Stimulated activated CD8-positive, alpha-beta memory T cell treated with anti-CD3 and anti-CD28 coated beads, Interleukin-15, amount 100 ng/mL, for 48 hours (primary cell): ENCODE data around the gene POU3F3.

Experiments used
- DNase-seq, 2 donors: peaks; one replicate each; pipeline ENCODE4 v3.0.0-alpha.2; 2020; ENCODE audit warnings: low read depth in 2 of 2

POU3F3 gene

DNA sequence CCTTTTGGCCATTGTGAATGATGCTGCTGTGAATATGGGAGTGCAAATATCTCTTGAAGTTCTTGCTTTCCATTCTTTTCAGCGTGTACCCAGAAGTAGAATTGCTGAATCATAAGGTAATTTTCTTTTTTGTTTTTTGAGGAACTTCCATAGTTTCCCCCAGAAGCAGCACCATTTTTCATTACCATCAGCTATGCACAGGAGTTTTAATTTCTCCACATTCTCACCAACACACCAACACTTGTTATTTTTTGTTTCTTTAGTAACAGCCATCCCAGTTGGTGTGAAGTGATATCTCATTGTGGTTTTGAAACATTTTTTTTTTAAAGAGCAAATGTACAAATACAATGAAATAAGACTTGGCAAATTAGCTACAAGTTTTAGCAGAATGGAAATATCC is 21.3 kb downstream of the POU3F3 start:
- no peak for DNase-seq

DNA sequence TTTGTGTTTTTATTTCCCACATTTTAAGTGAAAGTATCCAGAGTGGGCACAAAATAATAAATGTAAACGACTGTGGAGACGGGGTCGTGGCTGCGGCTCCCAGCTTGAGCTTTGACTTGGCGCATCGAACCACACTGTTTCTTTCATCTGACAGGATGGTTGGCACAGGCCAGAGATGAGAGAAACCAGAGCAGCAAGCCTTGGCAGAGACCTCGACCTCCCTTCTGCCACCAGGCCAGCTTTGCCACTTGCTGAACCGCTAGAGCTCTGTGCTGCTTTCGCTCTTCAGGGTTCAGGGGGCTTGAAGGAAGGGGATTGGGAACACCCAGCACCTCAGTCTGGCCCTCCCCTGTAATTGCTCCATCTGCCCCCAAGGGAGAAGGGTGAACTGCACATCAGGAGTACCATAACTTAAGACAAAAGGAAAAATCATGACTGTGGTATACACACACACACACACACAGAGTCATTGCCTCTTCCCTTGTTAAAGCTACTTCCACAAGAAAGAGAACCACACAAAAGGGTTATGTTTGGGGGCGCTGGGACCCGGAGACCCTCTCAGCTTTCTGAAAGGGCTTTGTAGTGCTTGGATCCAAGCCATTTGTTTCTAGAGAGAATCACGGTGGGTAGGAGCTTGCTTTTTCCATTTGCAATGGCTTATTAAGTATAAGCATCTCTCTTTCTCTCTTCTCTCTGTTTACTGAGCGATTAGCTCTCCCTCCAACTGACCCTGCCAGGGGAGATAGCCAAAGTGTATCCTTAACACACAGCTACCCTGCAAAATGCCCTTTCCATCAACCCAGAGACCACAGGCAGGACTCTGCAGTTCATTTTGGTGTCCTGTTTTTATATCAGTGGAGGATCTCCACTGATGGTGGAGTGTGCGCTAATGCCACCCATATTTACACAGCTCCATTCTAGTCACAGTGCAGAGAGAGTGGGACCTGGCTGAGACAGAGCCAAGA is 23.0 kb downstream of the POU3F3 start:
- DNase-seq = no peak

DNA sequence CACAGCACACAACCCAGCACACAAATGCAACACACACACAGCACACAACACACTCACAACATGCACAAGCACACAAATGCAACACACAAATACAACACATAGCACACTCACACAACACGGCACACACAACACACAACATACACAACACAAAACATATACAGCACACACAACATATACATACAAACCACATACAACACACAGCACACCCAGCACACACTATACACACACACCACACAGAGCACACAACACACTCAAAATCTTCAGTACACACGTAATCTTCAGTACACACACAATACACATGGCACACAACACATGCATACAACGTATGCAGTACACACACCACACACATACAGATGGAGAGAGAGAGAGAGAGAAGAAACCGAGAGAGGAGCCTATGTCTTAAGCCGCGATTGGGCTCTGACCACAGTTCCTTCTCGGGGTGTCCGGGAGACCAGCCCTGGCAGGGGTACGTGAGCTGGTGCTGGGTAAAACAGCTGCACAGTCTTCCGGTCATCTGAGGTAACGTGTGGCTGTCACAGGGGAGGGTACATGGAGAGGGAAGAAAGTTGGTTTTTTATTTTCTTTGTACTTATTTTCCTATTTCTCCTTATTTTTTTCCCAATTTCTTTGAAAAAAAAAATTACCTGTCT is 25.1 kb downstream of the POU3F3 start:
- no peak for DNase-seq

- no peak for DNase-seq
These were observed 26.2 kb downstream of the POU3F3 start for GRCh38 chr2:104880076-104880475.

DNA sequence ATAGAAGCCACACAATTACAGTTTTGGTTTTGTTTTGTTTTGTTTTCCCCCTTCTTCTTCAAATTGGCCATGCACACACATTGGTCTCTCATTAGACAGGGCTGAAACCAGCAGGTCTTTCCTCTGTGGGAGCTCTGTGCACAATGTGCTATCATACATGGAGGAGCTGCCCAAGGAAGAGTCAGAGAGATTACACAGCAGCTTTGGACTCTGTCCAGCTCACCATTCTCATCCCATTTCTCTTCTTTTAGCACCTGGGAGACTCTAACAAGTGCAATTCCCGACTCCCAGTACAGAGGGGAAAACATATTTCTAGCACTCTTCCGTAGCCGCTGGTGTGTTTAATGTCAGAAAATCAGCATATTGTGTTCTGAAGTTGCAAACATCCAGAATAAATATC is 29.4 kb downstream of the POU3F3 start:
- no peak for DNase-seq

DNA sequence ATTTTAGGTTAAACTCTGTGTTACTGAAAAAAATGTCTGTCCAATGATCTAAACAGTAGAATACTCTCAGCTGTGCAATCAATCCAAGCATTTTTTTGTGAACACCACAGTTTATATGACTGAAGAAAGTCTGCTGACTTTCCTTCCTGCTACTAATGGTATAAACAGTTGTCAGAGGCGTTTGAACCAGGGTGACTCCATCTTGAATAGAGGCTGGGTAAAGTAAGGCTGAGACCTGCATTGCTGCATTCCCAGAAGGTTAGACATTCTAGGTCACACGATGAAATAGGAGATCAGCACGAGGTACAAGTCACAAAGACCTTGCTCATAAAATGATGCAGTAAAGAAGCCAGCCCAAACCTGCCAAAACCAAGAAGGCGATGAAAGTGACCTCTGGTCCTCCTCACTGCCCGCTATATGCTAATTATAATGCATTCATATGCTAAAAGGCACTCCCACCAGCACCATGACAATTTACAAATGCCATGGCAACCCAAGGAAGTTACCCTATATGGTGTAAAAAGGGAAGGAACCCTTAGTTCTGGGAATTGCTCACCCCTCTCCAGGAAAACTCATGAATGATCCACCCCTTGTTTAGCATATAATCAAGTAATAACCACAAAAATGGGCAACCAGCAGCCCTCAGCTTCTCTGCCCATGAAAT is 31.3 kb downstream of the POU3F3 start:
- no peak for DNase-seq

GRCh38 chr2:104887676-104888075 is 33.8 kb downstream of the POU3F3 start:
- DNase-seq = no peak

GRCh38 chr2:104888489-104889258 is 34.8 kb downstream of the POU3F3 start:
- DNase-seq = no peak

DNA sequence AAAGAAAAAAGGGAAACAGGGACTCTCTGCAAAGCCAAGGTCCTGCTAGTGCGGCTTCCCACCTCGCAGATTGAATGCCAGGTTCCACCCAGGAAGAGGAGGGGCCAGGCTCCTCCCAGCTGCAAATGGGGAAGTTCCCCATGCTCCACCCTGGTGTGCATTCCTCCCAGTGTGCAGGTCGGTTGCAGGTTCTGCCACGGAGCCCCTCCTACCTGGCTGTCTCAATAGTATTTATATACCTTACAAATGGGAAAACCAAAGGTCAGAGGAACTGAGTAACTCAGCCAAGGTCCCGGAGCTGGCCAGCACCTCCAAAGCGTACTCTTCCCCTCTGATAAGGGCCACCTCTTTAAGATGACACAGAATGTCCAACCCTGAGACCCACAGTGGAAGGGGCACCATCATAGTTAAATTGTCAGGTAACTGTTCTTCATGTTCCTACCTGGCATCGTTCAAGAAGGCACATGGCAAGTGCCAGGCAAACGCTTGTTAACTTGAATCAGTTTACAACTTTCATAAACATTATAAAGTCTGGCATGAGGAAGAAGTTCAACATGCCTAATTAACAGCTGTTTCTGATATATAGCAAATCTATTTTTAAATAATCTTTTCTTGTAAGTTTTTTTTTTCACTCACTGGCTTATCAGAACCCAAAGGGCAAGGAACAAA is 35.5 kb downstream of the POU3F3 start:
- DNase-seq = no peak

GRCh38 chr2:104889960-104890684 is 36.2 kb downstream of the POU3F3 start:
- no peak for DNase-seq

DNA sequence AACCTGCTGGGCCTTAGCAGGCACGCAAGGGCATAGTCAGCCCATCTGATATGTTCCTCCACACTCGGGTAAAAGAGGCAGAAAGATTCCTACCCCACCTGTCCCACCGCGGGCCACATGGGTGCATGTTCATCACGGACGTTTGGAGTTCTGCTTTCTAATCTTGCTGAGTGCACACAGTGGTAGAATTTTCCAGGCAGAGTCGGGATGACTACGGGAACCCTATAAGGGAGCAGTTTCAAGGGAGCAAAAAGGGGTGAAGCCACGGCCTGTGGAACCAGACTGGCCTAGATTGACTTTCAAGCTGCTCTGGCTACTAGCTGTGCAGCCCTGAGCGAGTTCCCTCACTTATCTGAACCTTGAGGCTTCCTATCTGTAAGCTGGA is 36.8 kb downstream of the POU3F3 start:
- DNase-seq = no peak

DNA sequence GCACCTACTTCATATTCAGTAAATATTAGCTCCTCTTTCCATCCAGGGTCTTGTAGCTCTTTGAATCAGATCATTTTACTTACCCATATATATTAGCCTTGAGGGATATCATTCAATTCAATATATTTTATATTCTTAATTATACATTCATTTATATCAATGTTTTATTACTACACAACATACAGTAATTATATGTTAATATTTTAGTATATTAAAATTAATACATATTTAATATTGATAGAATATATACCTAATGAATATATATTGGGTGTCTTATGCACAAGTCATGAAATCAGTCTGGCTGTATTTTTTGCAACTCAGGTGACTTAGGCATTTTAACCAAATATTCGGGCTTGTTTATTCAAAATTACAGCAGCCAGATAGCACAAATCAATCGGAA is 37.2 kb downstream of the POU3F3 start:
- no peak for DNase-seq

- DNase-seq = no peak
These were observed 42.5 kb downstream of the POU3F3 start for GRCh38 chr2:104896446-104896845.

GRCh38 chr2:104897515-104898184 is 43.7 kb downstream of the POU3F3 start:
- DNase-seq = no peak

DNA sequence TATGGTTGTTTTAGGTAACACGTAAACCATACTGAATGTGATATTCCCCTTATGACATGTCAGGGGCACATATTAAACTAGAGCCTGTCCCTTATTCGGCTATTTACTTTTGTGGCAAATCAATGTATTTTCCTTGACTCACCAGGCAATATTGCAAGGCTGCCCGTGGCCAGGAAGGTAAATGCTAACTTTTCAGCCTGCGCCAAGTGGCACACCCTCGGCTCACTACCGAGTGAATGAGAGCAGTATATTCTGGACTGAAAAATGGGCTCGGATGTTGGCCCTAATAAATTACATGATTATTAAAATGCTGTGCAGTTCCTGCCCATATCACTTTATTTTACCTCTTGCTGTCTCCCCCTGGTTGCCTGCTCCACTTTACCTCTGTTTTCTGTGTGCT is 46.7 kb downstream of the POU3F3 start:
- DNase-seq = no peak

GRCh38 chr2:104901037-104901881 is 47.3 kb downstream of the POU3F3 start:
- no peak for DNase-seq

- no peak for DNase-seq
These were observed 48.4 kb downstream of the POU3F3 start for GRCh38 chr2:104902317-104902716.
